IgD-negative memory B cell (primary cell): ENCODE measurements around the gene ZNF831. TPM values are rescaled to one million over a fixed set of nuclear protein-coding genes. Genes with fewer than 3 reads are reported as not detected.

ENCODE experiments used
- polyA plus RNA-seq: library from polyadenylated mRNA; unstranded; fragments of 300-500 nt; fragmentation: Illumina TruSeq; gene quantifications from one replicate; pipeline ENCODE4 v1.2.3, GENCODE V29; 2021

The ZNF831 gene
- polyA plus RNA-seq, 1 donor from 2014 or later = 1.2 TPM

Other genes with a start within 250 kb of the ZNF831 start
- gene NELFCD, start 182.6 kb upstream of the ZNF831 start, polyA plus RNA-seq = 79.6 TPM
- gene CTSZ, start 156.6 kb upstream of the ZNF831 start, polyA plus RNA-seq = 34.7 TPM
- gene TUBB1, start 144.4 kb upstream of the ZNF831 start, polyA plus RNA-seq = 7.8 TPM
- 103 TPM for gene ATP5F1E, start 131.5 kb upstream of the ZNF831 start, polyA plus RNA-seq
- 36.5 TPM for gene PRELID3B, start 121.0 kb upstream of the ZNF831 start, polyA plus RNA-seq
- gene EDN3, start 136.8 kb downstream of the ZNF831 start, polyA plus RNA-seq = not detected